KMS-11 (cell line): Measurements from ENCODE around the gene LARGE1.

Source experiments
- H2AFZ ChIP-seq: fragments of 200-600 bp; sonication (generic); 2 replicates; pipeline ENCODE4 v1.6.1; 2016; ENCODE audit warnings: antibody characterized with exemption, mixed run types, low read depth
- H3K27ac ChIP-seq: fragments of 200-600 bp; sonication (generic); 2 replicates; pipeline ENCODE4 v1.6.1; 2016; ENCODE audit warnings: mild to moderate bottlenecking, mixed run types
- H3K27me3 ChIP-seq: fragments of 200-600 bp; sonication (generic); 2 replicates; pipeline ENCODE4 v1.6.1; 2017; ENCODE audit warnings: mild to moderate bottlenecking, low read depth, mixed run types, moderate library complexity; ENCODE audit not compliant: insufficient read depth
- H3K36me3 ChIP-seq: fragments of 200-600 bp; sonication (generic); 2 replicates; pipeline ENCODE4 v1.6.1; 2017; ENCODE audit warnings: mild to moderate bottlenecking, mixed run types; ENCODE audit not compliant: insufficient read depth
- H3K4me1 ChIP-seq: fragments of 200-600 bp; sonication (generic); 2 replicates; pipeline ENCODE4 v1.6.1; 2016; ENCODE audit warnings: mild to moderate bottlenecking, low read depth, mixed run types; ENCODE audit not compliant: poor library complexity, severe bottlenecking
- H3K4me2 ChIP-seq: fragments of 200-600 bp; sonication (generic); 2 replicates; pipeline ENCODE4 v1.7.0; 2016; ENCODE audit warnings: mild to moderate bottlenecking, mixed run types
- H3K4me3 ChIP-seq: fragments of 200-600 bp; sonication (generic); IDR thresholded peaks from 2 replicates; pipeline ENCODE4 v1.6.1; 2017; ENCODE audit warnings: low read depth, low read length, mixed read lengths; ENCODE audit not compliant: insufficient read depth
- H3K79me2 ChIP-seq: fragments of 200-600 bp; sonication (generic); 2 replicates; pipeline ENCODE4 v1.6.1; 2016; ENCODE audit warnings: low read depth, mixed run types; ENCODE audit not compliant: insufficient read depth
- H3K9ac ChIP-seq: fragments of 200-600 bp; sonication (generic); 2 replicates; pipeline ENCODE4 v1.6.1; 2016; ENCODE audit warnings: mild to moderate bottlenecking, mixed run types
- H4K20me1 ChIP-seq: fragments of 200-600 bp; sonication (generic); 2 replicates; pipeline ENCODE4 v1.6.1; 2016; ENCODE audit warnings: mild to moderate bottlenecking, mixed run types; ENCODE audit not compliant: insufficient read depth
- TF ChIP-seq, protein P1 (sequence below): fragments of 200-600 bp; sonication (generic); conservative IDR thresholded peaks from 2 replicates; pipeline ENCODE4 v1.6.1; 2017; ENCODE audit warnings: low read depth, mild to moderate bottlenecking, antibody characterized with exemption, low read length, moderate library complexity, mixed read lengths

LARGE1 gene

GRCh38 chr22:33865996-33866395, 54.3 kb downstream of the LARGE1 start:
- no peaks in the 10 kb centered on the region for H3K27me3 ChIP-seq
- H3K27ac ChIP-seq = no peak overlapping the region
- H4K20me1 ChIP-seq = no peaks in the 10 kb centered on the region
- H3K4me2 ChIP-seq = no peak overlapping the region
- H3K4me1 ChIP-seq = peaks cover 9% of the 10 kb centered on the region
- H3K9ac ChIP-seq = no peak overlapping the region
- H3K4me3 ChIP-seq = no peak overlapping the region
- no peaks in the 10 kb centered on the region for H3K79me2 ChIP-seq
- H3K36me3 ChIP-seq = no peaks in the 10 kb centered on the region
- TF ChIP-seq, protein P1, sequence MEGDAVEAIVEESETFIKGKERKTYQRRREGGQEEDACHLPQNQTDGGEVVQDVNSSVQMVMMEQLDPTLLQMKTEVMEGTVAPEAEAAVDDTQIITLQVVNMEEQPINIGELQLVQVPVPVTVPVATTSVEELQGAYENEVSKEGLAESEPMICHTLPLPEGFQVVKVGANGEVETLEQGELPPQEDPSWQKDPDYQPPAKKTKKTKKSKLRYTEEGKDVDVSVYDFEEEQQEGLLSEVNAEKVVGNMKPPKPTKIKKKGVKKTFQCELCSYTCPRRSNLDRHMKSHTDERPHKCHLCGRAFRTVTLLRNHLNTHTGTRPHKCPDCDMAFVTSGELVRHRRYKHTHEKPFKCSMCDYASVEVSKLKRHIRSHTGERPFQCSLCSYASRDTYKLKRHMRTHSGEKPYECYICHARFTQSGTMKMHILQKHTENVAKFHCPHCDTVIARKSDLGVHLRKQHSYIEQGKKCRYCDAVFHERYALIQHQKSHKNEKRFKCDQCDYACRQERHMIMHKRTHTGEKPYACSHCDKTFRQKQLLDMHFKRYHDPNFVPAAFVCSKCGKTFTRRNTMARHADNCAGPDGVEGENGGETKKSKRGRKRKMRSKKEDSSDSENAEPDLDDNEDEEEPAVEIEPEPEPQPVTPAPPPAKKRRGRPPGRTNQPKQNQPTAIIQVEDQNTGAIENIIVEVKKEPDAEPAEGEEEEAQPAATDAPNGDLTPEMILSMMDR = no peak
- H2AFZ ChIP-seq = no peak overlapping the region

DNA sequence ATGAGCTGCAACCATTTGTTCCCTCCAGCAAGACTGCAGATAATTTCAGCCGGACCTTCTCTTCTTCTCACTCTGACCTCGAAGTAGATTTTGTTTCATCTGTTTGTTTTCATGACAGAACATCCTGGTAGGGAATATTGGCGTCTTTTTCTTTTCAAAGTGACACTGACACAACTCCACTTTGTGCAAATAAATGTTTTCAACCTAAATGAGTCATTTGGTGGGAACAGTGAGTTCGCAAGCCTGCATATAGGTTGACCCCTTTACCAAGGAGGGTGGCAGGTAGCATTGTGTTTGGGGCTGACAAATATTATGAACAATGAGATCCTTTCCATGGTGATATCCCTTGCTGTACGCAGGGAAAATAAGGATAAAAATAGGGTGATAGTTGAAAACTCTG, 55.0 kb downstream of the LARGE1 start:
- H3K79me2 ChIP-seq = no peaks in the 10 kb centered on the region

DNA sequence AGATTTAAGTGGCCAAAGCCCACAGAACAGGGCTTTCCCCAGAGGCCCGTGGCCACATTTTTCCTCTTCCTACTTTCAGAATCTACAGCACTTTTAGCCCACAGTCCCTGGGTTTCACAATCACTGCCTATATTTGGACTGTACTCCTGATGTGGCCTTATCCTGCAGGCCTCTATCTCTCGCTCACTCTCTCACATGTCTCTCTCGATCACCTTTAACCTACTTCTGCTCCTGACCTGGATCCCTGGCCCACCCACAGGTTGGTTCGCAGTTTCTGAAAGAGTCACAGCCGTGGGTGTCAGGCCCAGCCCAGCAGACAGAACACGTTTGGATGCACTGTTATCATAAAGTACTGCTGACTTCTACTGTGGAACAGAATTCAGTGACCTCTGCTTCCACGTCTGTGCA, 55.5 kb downstream of the LARGE1 start:
- TF ChIP-seq, protein P1 = no peak

More for the DNA sequence above, 55.0 kb downstream of the LARGE1 start:
- Histone ChIP-seq H3K9ac (no peak overlapping the region), H3K4me1 (peaks cover 9% of the 10 kb centered on the region), H3K36me3 (no peaks in the 10 kb centered on the region), H3K27me3 (no peaks in the 10 kb centered on the region), H4K20me1 (no peaks in the 10 kb centered on the region), H2AFZ (no peak overlapping the region), H3K27ac (no peak overlapping the region), H3K4me3 (no peak overlapping the region), H3K4me2 (no peak overlapping the region)
- TF ChIP-seq, protein P1 = no peak

GRCh38 chr22:33861216-33861875, 58.9 kb downstream of the LARGE1 start:
- H3K4me1 ChIP-seq = peaks cover 9% of the 10 kb centered on the region
- no peak overlapping the region for H3K4me2 ChIP-seq
- H2AFZ ChIP-seq = no peak overlapping the region
- H3K27me3 ChIP-seq = no peaks in the 10 kb centered on the region
- H3K36me3 ChIP-seq = no peaks in the 10 kb centered on the region
- no peak overlapping the region for H3K4me3 ChIP-seq
- H3K9ac ChIP-seq = no peak overlapping the region
- no peaks in the 10 kb centered on the region for H3K79me2 ChIP-seq
- H3K27ac ChIP-seq = no peak overlapping the region
- TF ChIP-seq, protein P1 = no peak
- no peaks in the 10 kb centered on the region for H4K20me1 ChIP-seq

More for the DNA sequence above, 55.5 kb downstream of the LARGE1 start:
- H3K9ac ChIP-seq = no peak overlapping the region
- H3K27me3 ChIP-seq = no peaks in the 10 kb centered on the region
- no peak overlapping the region for H3K4me2 ChIP-seq
- H3K4me1 ChIP-seq = peaks cover 9% of the 10 kb centered on the region
- H2AFZ ChIP-seq = no peak overlapping the region
- H3K79me2 ChIP-seq = no peaks in the 10 kb centered on the region
- no peak overlapping the region for H3K27ac ChIP-seq
- H4K20me1 ChIP-seq = no peaks in the 10 kb centered on the region
- no peaks in the 10 kb centered on the region for H3K36me3 ChIP-seq
- no peak overlapping the region for H3K4me3 ChIP-seq
